ENCODE measurements around the gene SEMA5B. TPM values are rescaled to one million over a fixed set of nuclear protein-coding genes. Genes with fewer than 3 reads are reported as not detected.

Gene SEMA5B
- total and polyA plus RNA-seq, 2 donors (not counting 3 experiments of a cell fraction or from before 2014, with no cell fraction given): 0.07 TPM; not detected in 1

GRCh38 chr3:123063034-123063433 lies 35.5 kb upstream of the SEMA5B start:
- CTCF ChIA-PET: no interaction called here
- BruUV-seq (replicated peaks): no TSS peak
- no peaks in the 10 kb centered on the region for H3K9me1 ChIP-seq (replicated peaks; ENCODE audit: control insufficient read depth, extremely low read depth, insufficient read depth, low read length)
- POLR2A ChIA-PET: no interaction called here
- H4K20me1 ChIP-seq (replicated peaks; ENCODE audit: control insufficient read depth, extremely low read depth, insufficient read depth, low read length): no peaks in the 10 kb centered on the region
- H3K27ac ChIP-seq (ENCODE audit: insufficient read depth, low read depth, low read length): no peak overlapping the region
- DNase-seq (ENCODE audit: low read depth, low spot score): no peak
- dilution Hi-C loops (cut with MboI; ENCODE audit: extremely low pct_ligation_motif_present, low sequenced_read_pairs) (no loop called here), intact Hi-C loops (cut with micrococcal nuclease) (no loop called here)
- H3K79me2 ChIP-seq (ENCODE audit: control insufficient read depth, insufficient read depth, low read length): peaks cover 10% of the 10 kb centered on the region
- no peak for TF ChIP-seq JUN (IDR thresholded peaks at IDR 0.05; ENCODE audit: borderline replicate concordance, insufficient read depth, insufficient read length, low read depth)
- TF ChIP-seq POLR2A (IDR thresholded peaks at IDR 0.05; ENCODE audit: low read depth, low read length): no peak
- TF ChIP-seq CTCF (IDR thresholded peaks at IDR 0.05; ENCODE audit: extremely low read depth in 1 of 2, insufficient read depth in 1 of 2, low read depth in 1 of 2, low read length in 2 of 2): no peak
- TF ChIP-seq GATA2 (IDR thresholded peaks at IDR 0.05; ENCODE audit: insufficient read depth, insufficient read length, low read depth, low read length): no peak
- no peaks in the 10 kb centered on the region for H3K36me3 ChIP-seq (ENCODE audit: control insufficient read depth in 2 of 2, extremely low read depth in 1 of 2, insufficient read depth in 2 of 2, low read length in 2 of 2)
- FAIRE-seq: no peak
- H3K27me3 ChIP-seq (ENCODE audit: control insufficient read depth in 2 of 2, insufficient read depth in 2 of 2, low read length in 2 of 2): peaks cover 2 to 6% of the 10 kb centered on the region in 2 experiments
- no peak overlapping the region for H3K9ac ChIP-seq (replicated peaks; ENCODE audit: extremely low read depth, insufficient read depth, low read length)
- H3K4me3 ChIP-seq (replicated peaks in 1 of 3; ENCODE audit: insufficient read depth in 1 of 3, low read depth in 1 of 3, low read length in 3 of 3): no peak overlapping the region
- no peaks in the 10 kb centered on the region for H3K9me3 ChIP-seq (replicated peaks; ENCODE audit: control insufficient read depth, insufficient read depth, low read length)
- peaks cover 8% of the 10 kb centered on the region for H3K4me1 ChIP-seq (ENCODE audit: control insufficient read depth, extremely low read depth, insufficient read depth, low read length)
- no peak overlapping the region for H2AFZ ChIP-seq (ENCODE audit: low read depth, low read length)
- H3K4me2 ChIP-seq (ENCODE audit: insufficient read depth, low read length): no peak overlapping the region

GRCh38 chr3:123061856-123062255 lies 34.3 kb upstream of the SEMA5B start:
- H3K36me3 ChIP-seq (ENCODE audit: control insufficient read depth in 2 of 2, extremely low read depth in 1 of 2, insufficient read depth in 2 of 2, low read length in 2 of 2): no peaks in the 10 kb centered on the region
- no peak for DNase-seq (ENCODE audit: low read depth, low spot score)
- intact Hi-C loops (cut with micrococcal nuclease): no loop called here
- H3K4me3 ChIP-seq (replicated peaks in 1 of 3; ENCODE audit: insufficient read depth in 1 of 3, low read depth in 1 of 3, low read length in 3 of 3): no peak overlapping the region
- dilution Hi-C loops (cut with MboI; ENCODE audit: extremely low pct_ligation_motif_present, low sequenced_read_pairs): no loop called here
- TF ChIP-seq POLR2A (IDR thresholded peaks at IDR 0.05; ENCODE audit: low read depth, low read length) (no peak), FOS (IDR thresholded peaks at IDR 0.05; ENCODE audit: borderline replicate concordance, insufficient read depth, low read length) (no peak), CTCF (IDR thresholded peaks at IDR 0.05; ENCODE audit: extremely low read depth in 1 of 2, insufficient read depth in 1 of 2, low read depth in 1 of 2, low read length in 2 of 2) (no peak), GATA2 (IDR thresholded peaks at IDR 0.05; ENCODE audit: insufficient read depth, insufficient read length, low read depth, low read length) (no peak), MYC (IDR thresholded peaks at IDR 0.05; ENCODE audit: low read depth, low read length) (no peak), JUN (IDR thresholded peaks at IDR 0.05; ENCODE audit: borderline replicate concordance, insufficient read depth, insufficient read length, low read depth) (no peak)
- no peaks in the 10 kb centered on the region for H4K20me1 ChIP-seq (replicated peaks; ENCODE audit: control insufficient read depth, extremely low read depth, insufficient read depth, low read length)
- H3K27ac ChIP-seq (ENCODE audit: insufficient read depth, low read depth, low read length): no peak overlapping the region
- no peak for FAIRE-seq
- ChIA-PET POLR2A (no interaction called here), CTCF (no interaction called here)
- H3K9me1 ChIP-seq (replicated peaks; ENCODE audit: control insufficient read depth, extremely low read depth, insufficient read depth, low read length): no peaks in the 10 kb centered on the region
- no peak overlapping the region for H2AFZ ChIP-seq (ENCODE audit: low read depth, low read length)
- BruUV-seq (replicated peaks): no TSS peak
- H3K9me3 ChIP-seq (replicated peaks; ENCODE audit: control insufficient read depth, insufficient read depth, low read length): no peaks in the 10 kb centered on the region
- H3K9ac ChIP-seq (replicated peaks; ENCODE audit: extremely low read depth, insufficient read depth, low read length): no peak overlapping the region
- peaks cover 2 to 6% of the 10 kb centered on the region in 2 experiments for H3K27me3 ChIP-seq (ENCODE audit: control insufficient read depth in 2 of 2, insufficient read depth in 2 of 2, low read length in 2 of 2)
- peaks cover 12% of the 10 kb centered on the region for H3K4me1 ChIP-seq (ENCODE audit: control insufficient read depth, extremely low read depth, insufficient read depth, low read length)
- H3K79me2 ChIP-seq (ENCODE audit: control insufficient read depth, insufficient read depth, low read length): no peaks in the 10 kb centered on the region
- no peak overlapping the region for H3K4me2 ChIP-seq (ENCODE audit: insufficient read depth, low read length)

Measured in endothelial cell of umbilical vein (primary cell).